Measurements from ENCODE around the gene ANKRD11.

DNA sequence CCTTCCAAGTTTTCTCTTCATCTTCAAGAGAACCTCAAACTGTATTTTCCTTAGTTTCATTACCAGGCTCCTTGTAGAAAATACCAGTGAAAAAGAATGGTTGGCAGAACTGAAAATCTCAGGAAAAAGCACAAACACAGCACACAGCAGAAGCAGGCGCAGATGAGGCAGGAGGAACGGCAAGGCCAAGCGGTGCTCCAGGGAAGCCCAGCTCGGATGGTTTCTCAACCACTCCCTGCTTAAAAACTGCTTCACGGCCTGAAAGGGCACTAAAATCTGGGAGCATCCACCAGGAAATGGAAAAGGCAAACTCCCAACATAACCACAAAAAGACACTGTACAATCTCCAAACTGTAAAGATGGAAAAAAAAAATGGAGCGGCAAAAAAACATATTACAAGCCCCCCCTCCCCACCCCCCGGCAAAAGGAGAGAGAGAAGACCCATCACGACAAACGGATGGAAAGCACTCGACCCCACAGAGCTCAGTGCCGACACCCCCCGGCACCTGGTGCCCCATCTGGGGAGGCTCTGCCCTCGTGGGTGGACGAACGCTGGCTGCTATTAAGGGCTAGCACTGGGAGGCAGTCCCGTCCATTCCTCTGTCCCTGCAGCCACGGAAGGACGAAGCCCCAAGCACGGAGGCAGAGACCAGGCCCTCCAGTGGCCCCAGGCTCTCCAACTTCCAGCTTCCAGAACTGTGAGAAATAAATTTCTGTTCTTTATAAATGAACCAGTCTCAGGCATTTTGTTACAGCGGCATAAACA is 145.3 kb downstream of the ANKRD11 start:
- TF ChIP-seq POLR2A (IDR thresholded peaks at IDR 0.05; ENCODE audit: low read length) (no peak), GATA1 (IDR thresholded peaks at IDR 0.05; ENCODE audit: low read depth, low read length) (no peak)
